OCI-LY7 (cell line): ENCODE data around the gene DMRTC2.

Experiments used
- EZH2phosphoT487 ChIP-seq: fragments of 200-600 bp; sonication (generic); IDR thresholded peaks from 2 replicates; pipeline ENCODE4 v1.6.1; 2018; ENCODE audit warnings: low read depth, borderline replicate concordance, mild to moderate bottlenecking, mixed run types, antibody characterized with exemption, low read length, moderate library complexity, mixed read lengths
- TF ChIP-seq, protein P1 (sequence below): fragments of 200-600 bp; sonication (generic); conservative IDR thresholded peaks from 2 replicates; pipeline ENCODE4 v1.5.1; 2014; ENCODE audit warnings: mild to moderate bottlenecking, antibody characterized with exemption, low read length, moderate library complexity, mixed read lengths

DNA sequence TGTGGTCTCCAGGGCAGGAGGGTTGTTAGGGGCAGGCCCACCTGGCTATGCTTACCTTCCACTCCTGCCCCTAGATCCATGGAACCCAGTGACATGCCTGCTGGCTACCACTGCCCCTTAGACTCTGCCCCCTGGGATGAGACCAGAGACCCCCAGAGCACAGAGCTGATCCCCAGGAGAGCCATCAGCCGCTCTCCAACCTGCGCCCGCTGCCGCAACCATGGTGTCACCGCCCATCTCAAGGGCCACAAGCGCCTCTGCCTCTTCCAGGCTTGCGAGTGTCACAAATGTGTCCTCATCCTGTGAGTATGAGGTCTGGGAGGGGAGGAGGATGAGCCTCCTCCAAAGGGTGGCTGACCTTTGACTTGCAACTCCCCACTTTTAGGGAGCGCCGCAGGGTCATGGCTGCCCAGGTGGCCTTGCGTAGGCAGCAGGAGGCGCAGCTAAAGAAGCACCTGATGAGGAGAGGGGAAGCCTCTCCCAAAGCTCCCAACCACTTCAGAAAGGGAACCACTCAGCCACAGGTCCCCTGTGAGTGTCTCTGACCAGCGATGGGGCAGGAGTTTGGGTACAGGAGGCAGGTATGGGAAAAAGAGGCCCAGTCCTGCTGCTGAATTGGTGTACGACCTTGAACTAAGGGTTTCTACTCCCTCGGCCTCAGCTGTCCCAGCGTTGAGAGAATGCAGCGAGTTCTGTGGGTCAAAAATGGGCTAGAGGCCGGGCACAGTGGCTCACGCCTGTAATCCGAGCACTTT, 2.7 kb downstream of the DMRTC2 start:
- TF ChIP-seq, protein P1, sequence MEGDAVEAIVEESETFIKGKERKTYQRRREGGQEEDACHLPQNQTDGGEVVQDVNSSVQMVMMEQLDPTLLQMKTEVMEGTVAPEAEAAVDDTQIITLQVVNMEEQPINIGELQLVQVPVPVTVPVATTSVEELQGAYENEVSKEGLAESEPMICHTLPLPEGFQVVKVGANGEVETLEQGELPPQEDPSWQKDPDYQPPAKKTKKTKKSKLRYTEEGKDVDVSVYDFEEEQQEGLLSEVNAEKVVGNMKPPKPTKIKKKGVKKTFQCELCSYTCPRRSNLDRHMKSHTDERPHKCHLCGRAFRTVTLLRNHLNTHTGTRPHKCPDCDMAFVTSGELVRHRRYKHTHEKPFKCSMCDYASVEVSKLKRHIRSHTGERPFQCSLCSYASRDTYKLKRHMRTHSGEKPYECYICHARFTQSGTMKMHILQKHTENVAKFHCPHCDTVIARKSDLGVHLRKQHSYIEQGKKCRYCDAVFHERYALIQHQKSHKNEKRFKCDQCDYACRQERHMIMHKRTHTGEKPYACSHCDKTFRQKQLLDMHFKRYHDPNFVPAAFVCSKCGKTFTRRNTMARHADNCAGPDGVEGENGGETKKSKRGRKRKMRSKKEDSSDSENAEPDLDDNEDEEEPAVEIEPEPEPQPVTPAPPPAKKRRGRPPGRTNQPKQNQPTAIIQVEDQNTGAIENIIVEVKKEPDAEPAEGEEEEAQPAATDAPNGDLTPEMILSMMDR, result no peak
- TF ChIP-seq EZH2phosphoT487, result no peak
